Measurements from ENCODE around the gene ARL15. TPM values are rescaled to one million over a fixed set of nuclear protein-coding genes. Genes with fewer than 3 reads are reported as not detected.

ARL15 gene
- polyA plus RNA-seq, 1 of the 3 experiments (the other 2 are of a cell fraction) = 6.4 TPM

- H4K20me1 ChIP-seq (ENCODE audit: insufficient read depth) = no peaks in the 10 kb centered on the region
- CTCF ChIA-PET = interaction anchor here (0.6 to 0.7 kb wide), 2 partner anchors 11 to 180 kb away, joined by 3 read pairs; no protein-coding TSS in a partner anchor
- TF ChIP-seq NRF1 (IDR thresholded peaks at IDR 0.05; ENCODE audit: low read depth, low read length) (no peak), PBX3 (IDR thresholded peaks at IDR 0.05) (no peak), FOXM1 (IDR thresholded peaks at IDR 0.05; ENCODE audit: low read depth) (no peak), USF2 (IDR thresholded peaks at IDR 0.05; ENCODE audit: borderline replicate concordance, low read depth, low read length) (no peak), TCF12 (IDR thresholded peaks at IDR 0.05) (no peak), ZBTB33 (IDR thresholded peaks at IDR 0.05; ENCODE audit: borderline replicate concordance, low read depth) (no peak), TEAD4 (IDR thresholded peaks at IDR 0.05; ENCODE audit: borderline replicate concordance, insufficient read depth) (no peak), EP300 (IDR thresholded peaks at IDR 0.05; ENCODE audit: borderline replicate concordance in 1 of 2, low read depth in 1 of 2, low read length in 1 of 2) (no peak), SMC3 (IDR thresholded peaks at IDR 0.05; ENCODE audit: low read depth, low read length) (no peak), SIN3A (IDR thresholded peaks at IDR 0.05; ENCODE audit: borderline replicate concordance, low read depth, low read length) (no peak), FOSL2 (IDR thresholded peaks at IDR 0.05; ENCODE audit: borderline replicate concordance, low read depth) (no peak), GATA2 (CRISPR knock-in tag; IDR thresholded peaks at IDR 0.05) (no peak), FOXJ3 (CRISPR knock-in tag; IDR thresholded peaks at IDR 0.05) (no peak), RCOR1 (IDR thresholded peaks at IDR 0.05; ENCODE audit: low read length) (no peak), YY1 (IDR thresholded peaks at IDR 0.05; ENCODE audit: low read depth) (no peak), IRF3 (IDR thresholded peaks at IDR 0.05; ENCODE audit: low read depth, low read length) (no peak), RXRA (IDR thresholded peaks at IDR 0.05; ENCODE audit: borderline replicate concordance, low read depth) (no peak), NFIC (IDR thresholded peaks at IDR 0.05; ENCODE audit: borderline replicate concordance) (no peak), EZH2phosphoT487 (IDR thresholded peaks at IDR 0.05; ENCODE audit: borderline replicate concordance, low read depth) (no peak)
- no peak overlapping the region for H3K4me3 ChIP-seq (ENCODE audit: low read depth in 2 of 2, low read length in 1 of 2)
- H3K27ac ChIP-seq (ENCODE audit: low read depth in 2 of 2, low read length in 1 of 2) = no peak overlapping the region
- no peaks in the 10 kb centered on the region for H3K27me3 ChIP-seq (ENCODE audit: insufficient read depth)
- no peak overlapping the region for H3K4me2 ChIP-seq
- no peaks in the 10 kb centered on the region for H3K4me1 ChIP-seq (ENCODE audit: control insufficient read depth in 1 of 2, insufficient read depth in 2 of 2, low read depth in 1 of 2, low read length in 1 of 2)
- H3K9me2 ChIP-seq = no peaks in the 10 kb centered on the region
- H3K79me2 ChIP-seq (ENCODE audit: insufficient read depth) = no peaks in the 10 kb centered on the region
- H3F3A ChIP-seq (replicated peaks; ENCODE audit: insufficient read depth) = no peaks in the 10 kb centered on the region
- POLR2A ChIA-PET = no interaction called here
- no peak overlapping the region for H3K9ac ChIP-seq
- H2AFZ ChIP-seq (ENCODE audit: low read depth) = no peak overlapping the region
- no peaks in the 10 kb centered on the region for H3K36me3 ChIP-seq (replicated peaks in 1 of 2; ENCODE audit: control insufficient read depth in 1 of 2, insufficient read depth in 2 of 2, low read length in 1 of 2)
- no peaks in the 10 kb centered on the region for H3K9me3 ChIP-seq
- DNase-seq = no peak
- WGBS (ENCODE audit: low lambda C conversion rate) = 94% methylated on average over 2 of the region's 3 CpGs
These were observed 32.1 kb downstream of the ARL15 start for GRCh38 chr5:54278036-54278830.

All from SK-N-SH (cell line).